GM10266 (cell line): ENCODE data around the gene TMEM186.
"Not testable (repeated sequence)": the region's sequence is repeated elsewhere in the genome, so short reads cannot be mapped to it uniquely, and the experiment has no call there.

Source experiments
- DNase-seq: peaks from one replicate; pipeline ENCODE4 v3.0.0; 2012; ENCODE audit errors: extremely low spot score
- CTCF ChIP-seq: IDR thresholded peaks from 2 replicates; pipeline ENCODE4 v1.5.1; 2012; ENCODE audit warnings: mild to moderate bottlenecking, low read depth; ENCODE audit not compliant: control insufficient read depth, insufficient read depth; ENCODE audit errors: missing control alignments

The TMEM186 gene

GRCh38 chr16:8807189-8807588 lies 9.8 kb upstream of the TMEM186 start:
- TF ChIP-seq CTCF, result no peak
- no peak for DNase-seq

- DNase-seq, result no peak
- TF ChIP-seq CTCF, result no peak
Measured at GRCh38 chr16:8806272-8806983, 9.0 kb upstream of the TMEM186 start.

GRCh38 chr16:8804313-8804712 lies 6.9 kb upstream of the TMEM186 start:
- DNase-seq, result no peak

GRCh38 chr16:8803733-8804132 lies 6.3 kb upstream of the TMEM186 start:
- DNase-seq, result not testable (repeated sequence)

More at GRCh38 chr16:8804313-8804712, 6.9 kb upstream of the TMEM186 start:
- no peak for TF ChIP-seq CTCF

GRCh38 chr16:8801701-8802100 lies 4.3 kb upstream of the TMEM186 start:
- TF ChIP-seq CTCF, result no peak
- no peak for DNase-seq

- TF ChIP-seq CTCF, result no peak
- DNase-seq, result no peak
Measured at GRCh38 chr16:8798535-8799157, 1.2 kb upstream of the TMEM186 start.

- DNase-seq, result no peak
- no peak for TF ChIP-seq CTCF
Measured at GRCh38 chr16:8798174-8798527, 712 bp upstream of the TMEM186 start.
